Nephron progenitor cell (in vitro differentiated cells): Measurements from ENCODE around the gene TACC3.

Experiments
- DNase-seq: peaks from one replicate; pipeline ENCODE4 v3.0.0; 2021
- H3K27ac Mint-ChIP-seq: 2 replicates; pipeline ENCODE4 v1.8.0; 2021; ENCODE audit warnings: mild to moderate bottlenecking, moderate library complexity, mixed read lengths
- H3K27me3 Mint-ChIP-seq: 2 replicates; pipeline ENCODE4 v1.8.0; 2021; ENCODE audit warnings: mild to moderate bottlenecking, low read depth, mixed read lengths; ENCODE audit not compliant: poor library complexity
- H3K36me3 Mint-ChIP-seq: 2 replicates; pipeline ENCODE4 v1.8.0; 2021; ENCODE audit warnings: low read depth, mixed read lengths
- H3K4me1 Mint-ChIP-seq: 2 replicates; pipeline ENCODE4 v1.8.0; 2021; ENCODE audit warnings: mixed read lengths
- H3K4me3 Mint-ChIP-seq: 2 replicates; pipeline ENCODE4 v1.8.0; 2021; ENCODE audit warnings: mild to moderate bottlenecking, moderate library complexity, mixed read lengths
- H3K9me3 Mint-ChIP-seq: 2 replicates; pipeline ENCODE4 v1.8.0; 2021; ENCODE audit warnings: mild to moderate bottlenecking, moderate library complexity, mixed read lengths
- TF ChIP-seq, protein P1 (sequence below): fragments of 200-600 bp; sonication (generic); IDR thresholded peaks from 2 replicates; pipeline ENCODE4 v1.5.0; 2021; ENCODE audit warnings: antibody characterized with exemption

The TACC3 gene

DNA sequence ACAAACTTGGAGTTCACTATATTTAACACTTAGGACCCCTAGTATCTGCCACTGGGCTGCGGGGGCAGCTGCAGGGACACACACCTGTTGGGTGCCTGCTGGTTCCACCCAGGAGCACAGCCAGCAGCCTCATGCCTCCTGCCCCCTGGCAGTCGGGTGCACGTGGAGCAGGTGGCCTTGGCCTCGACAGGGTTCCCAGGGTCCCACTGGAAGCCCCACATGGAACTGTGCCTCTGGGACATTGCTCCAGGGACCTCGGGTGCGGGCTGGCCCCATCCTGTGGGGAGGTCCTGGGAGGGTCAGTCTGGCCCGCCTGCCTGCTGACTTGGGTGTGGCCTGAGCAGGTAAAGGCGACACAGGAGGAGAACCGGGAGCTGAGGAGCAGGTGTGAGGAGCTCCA, 18.0 kb downstream of the TACC3 start:
- Mint-ChIP-seq H3K27me3 (no peaks in the 10 kb centered on the region), H3K4me1 (no peaks in the 10 kb centered on the region), H3K9me3 (peaks cover 13% of the 10 kb centered on the region), H3K4me3 (no peak overlapping the region), H3K27ac (no peak overlapping the region), H3K36me3 (peaks cover 70% of the 10 kb centered on the region)
- TF ChIP-seq, protein P1, sequence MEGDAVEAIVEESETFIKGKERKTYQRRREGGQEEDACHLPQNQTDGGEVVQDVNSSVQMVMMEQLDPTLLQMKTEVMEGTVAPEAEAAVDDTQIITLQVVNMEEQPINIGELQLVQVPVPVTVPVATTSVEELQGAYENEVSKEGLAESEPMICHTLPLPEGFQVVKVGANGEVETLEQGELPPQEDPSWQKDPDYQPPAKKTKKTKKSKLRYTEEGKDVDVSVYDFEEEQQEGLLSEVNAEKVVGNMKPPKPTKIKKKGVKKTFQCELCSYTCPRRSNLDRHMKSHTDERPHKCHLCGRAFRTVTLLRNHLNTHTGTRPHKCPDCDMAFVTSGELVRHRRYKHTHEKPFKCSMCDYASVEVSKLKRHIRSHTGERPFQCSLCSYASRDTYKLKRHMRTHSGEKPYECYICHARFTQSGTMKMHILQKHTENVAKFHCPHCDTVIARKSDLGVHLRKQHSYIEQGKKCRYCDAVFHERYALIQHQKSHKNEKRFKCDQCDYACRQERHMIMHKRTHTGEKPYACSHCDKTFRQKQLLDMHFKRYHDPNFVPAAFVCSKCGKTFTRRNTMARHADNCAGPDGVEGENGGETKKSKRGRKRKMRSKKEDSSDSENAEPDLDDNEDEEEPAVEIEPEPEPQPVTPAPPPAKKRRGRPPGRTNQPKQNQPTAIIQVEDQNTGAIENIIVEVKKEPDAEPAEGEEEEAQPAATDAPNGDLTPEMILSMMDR = no peak
- no peak for DNase-seq

DNA sequence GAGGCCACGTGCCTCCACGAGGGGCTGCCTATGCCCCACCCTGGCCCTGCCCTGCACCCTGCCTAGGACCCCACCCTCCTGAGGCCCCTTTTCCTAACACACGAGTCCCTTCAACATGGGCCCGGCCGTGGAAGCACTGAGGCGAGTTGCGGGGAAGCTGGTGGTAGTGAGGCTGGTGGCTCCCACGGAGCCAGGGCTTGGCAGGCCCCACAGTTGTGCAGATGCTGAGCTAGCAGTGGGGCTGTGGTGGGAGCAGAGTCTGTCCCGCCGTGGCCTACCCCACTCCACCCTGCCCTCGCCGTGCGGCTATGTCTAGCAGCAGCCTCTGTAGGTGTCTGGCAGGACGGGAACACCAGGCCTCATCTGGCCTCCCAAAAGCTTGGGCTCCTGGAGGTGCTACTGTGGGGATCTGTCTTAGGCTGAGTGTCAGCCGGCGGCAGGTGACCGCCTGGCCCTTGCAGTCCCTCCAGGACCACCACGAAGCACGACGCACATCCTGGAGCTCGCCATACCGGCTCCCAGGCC, 18.8 kb downstream of the TACC3 start:
- no peaks in the 10 kb centered on the region for H3K27me3 Mint-ChIP-seq
- H3K36me3 Mint-ChIP-seq = peaks cover 67% of the 10 kb centered on the region
- no peak overlapping the region for H3K4me3 Mint-ChIP-seq
- H3K27ac Mint-ChIP-seq = no peak overlapping the region
- H3K9me3 Mint-ChIP-seq = peaks cover 13% of the 10 kb centered on the region
- H3K4me1 Mint-ChIP-seq = no peaks in the 10 kb centered on the region
- DNase-seq = no peak
- TF ChIP-seq, protein P1 = no peak

DNA sequence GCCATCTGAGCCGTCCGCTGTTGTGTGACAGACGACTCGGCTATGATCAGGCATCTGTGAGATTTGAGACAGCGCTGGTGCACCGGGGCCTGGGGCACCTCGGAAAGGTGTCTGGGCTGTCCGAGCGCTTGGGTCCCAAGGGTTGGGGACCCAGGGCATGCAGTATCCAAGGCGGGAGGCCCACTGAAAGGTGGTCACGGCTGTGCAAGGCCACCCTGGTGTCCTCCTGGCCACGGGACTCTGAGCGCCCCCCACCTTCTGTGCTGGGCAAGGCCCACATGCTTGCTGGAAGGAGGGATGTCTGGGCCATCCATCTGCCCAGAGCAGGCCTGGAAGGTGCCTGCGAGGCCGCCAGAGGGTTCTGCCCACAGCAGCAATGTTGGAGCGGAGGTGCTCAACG, 19.9 kb downstream of the TACC3 start:
- peaks cover 59% of the 10 kb centered on the region for H3K36me3 Mint-ChIP-seq

DNA sequence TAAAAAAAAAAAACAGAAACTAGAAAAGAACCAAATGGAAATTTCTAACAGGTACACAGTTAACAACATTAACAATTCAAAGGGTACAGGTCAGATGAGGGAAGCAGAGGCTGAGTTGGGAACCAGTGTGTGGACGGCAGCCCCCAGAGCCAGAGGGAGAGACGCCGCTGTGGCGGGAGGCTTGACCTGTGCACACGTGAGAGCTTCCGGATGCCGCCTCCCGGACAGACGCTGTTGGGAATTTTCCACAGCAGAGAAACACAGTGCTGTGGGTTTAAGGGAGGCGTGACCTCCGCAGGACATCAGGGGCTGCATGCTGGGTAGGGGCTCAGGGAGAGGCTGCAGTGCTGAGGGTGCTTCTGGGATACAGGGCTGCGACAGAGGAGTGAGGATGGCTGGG, 22.2 kb downstream of the TACC3 start:
- H3K27ac Mint-ChIP-seq = no peak overlapping the region
- no peak for DNase-seq
- TF ChIP-seq, protein P1 = no peak

More for the DNA sequence above, 19.9 kb downstream of the TACC3 start:
- no peaks in the 10 kb centered on the region for H3K27me3 Mint-ChIP-seq
- no peaks in the 10 kb centered on the region for H3K4me1 Mint-ChIP-seq
- TF ChIP-seq, protein P1 = no peak
- no peak overlapping the region for H3K27ac Mint-ChIP-seq
- H3K9me3 Mint-ChIP-seq = peaks cover 13% of the 10 kb centered on the region
- no peak for DNase-seq
- no peak overlapping the region for H3K4me3 Mint-ChIP-seq

DNA sequence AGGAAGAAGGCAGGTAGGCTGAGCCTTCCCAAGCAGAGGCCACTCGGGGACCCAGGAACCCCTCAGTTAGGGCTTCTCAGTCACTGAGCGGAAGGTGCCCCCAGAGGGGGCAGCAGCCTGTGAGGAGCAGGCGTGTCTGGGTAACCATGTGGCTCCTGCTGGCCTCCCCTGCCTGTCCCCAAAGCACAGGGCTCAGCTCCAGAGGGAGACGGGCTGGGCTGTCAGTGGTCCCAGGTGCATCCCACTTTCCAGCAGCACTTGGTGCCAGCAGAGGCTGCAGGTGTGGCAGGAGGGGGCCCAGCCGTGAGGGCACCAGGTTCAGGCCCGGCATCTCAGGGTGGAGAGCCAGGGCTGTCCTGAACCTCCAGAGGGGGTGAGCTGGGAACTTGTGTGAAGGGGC, 22.7 kb downstream of the TACC3 start:
- DNase-seq = no peak
- no peak overlapping the region for H3K4me3 Mint-ChIP-seq
- H3K4me1 Mint-ChIP-seq = no peaks in the 10 kb centered on the region
- H3K27me3 Mint-ChIP-seq = peaks cover 4% of the 10 kb centered on the region
- peaks cover 33% of the 10 kb centered on the region for H3K36me3 Mint-ChIP-seq
- peaks cover 2% of the 10 kb centered on the region for H3K9me3 Mint-ChIP-seq
- TF ChIP-seq, protein P1 = no peak
- no peak overlapping the region for H3K27ac Mint-ChIP-seq

More for the DNA sequence above, 22.2 kb downstream of the TACC3 start:
- Mint-ChIP-seq H3K9me3 (peaks cover 6% of the 10 kb centered on the region), H3K27me3 (peaks cover 4% of the 10 kb centered on the region), H3K4me3 (no peak overlapping the region), H3K4me1 (no peaks in the 10 kb centered on the region), H3K36me3 (peaks cover 38% of the 10 kb centered on the region)

DNA sequence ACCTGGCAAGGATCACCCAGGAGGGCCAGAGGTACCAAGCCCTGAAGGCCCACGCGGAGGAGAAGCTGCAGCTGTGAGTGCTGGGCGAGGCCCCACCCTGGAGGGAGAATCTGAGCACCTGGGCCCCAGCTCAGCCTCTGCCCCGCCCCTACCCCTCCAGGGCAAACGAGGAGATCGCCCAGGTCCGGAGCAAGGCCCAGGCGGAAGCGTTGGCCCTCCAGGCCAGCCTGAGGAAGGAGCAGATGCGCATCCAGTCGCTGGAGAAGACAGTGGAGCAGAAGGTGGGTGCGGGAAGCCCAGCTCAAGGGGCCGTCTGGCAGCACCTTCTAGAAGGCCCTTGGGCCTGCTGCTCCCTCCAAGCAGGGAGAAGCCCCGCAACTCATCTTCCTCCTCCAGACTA, 23.2 kb downstream of the TACC3 start:
- no peak overlapping the region for H3K27ac Mint-ChIP-seq
- H3K4me1 Mint-ChIP-seq = no peaks in the 10 kb centered on the region
- no peak overlapping the region for H3K4me3 Mint-ChIP-seq
- no peak for DNase-seq
- H3K36me3 Mint-ChIP-seq = peaks cover 30% of the 10 kb centered on the region
- TF ChIP-seq, protein P1 = no peak
- peaks cover 4% of the 10 kb centered on the region for H3K27me3 Mint-ChIP-seq
- no peaks in the 10 kb centered on the region for H3K9me3 Mint-ChIP-seq
